SK-N-SH (cell line): ENCODE data around the gene PTCH2. TPM values are rescaled to one million over a fixed set of nuclear protein-coding genes. Genes with fewer than 3 reads are reported as not detected.

Experiments
- CTCF ChIA-PET: fragments of 300-600, 350-600 bp; formaldehyde crosslinking; extraction: SDS; loops from one replicate; lab custom pipeline; 2021; lab: Yijun Ruan, JAX
- POLR2A ChIA-PET: fragments of 350-600 bp; sonication (Branson Sonifier 250); formaldehyde crosslinking; extraction: SDS; loops from one replicate; lab custom pipeline; 2020; ENCODE audit warnings: antibody characterized with exemption, inconsistent platforms; lab: Yijun Ruan, JAX
- DNase-seq: peaks from one replicate; pipeline ENCODE4 v3.0.0; 2012
- H2AFZ ChIP-seq: fragments of 200-600 bp; sonication (generic); 2 replicates; pipeline ENCODE4 v1.8.1; 2016; ENCODE audit warnings: antibody characterized with exemption, mild to moderate bottlenecking, low read depth
- H3F3A ChIP-seq: fragments of 200-600 bp; sonication (generic); replicated peaks from 2 replicates; pipeline ENCODE3; 2016; ENCODE audit warnings: antibody characterized with exemption, mild to moderate bottlenecking; ENCODE audit not compliant: insufficient read depth
- H3K27ac ChIP-seq, 2 experiments: fragments of 200-500 bp in 1 of 2; fragments of 200-600 bp in 1 of 2; sonication (Bioruptor generic) in 1 of 2; sonication (generic), shearing (Covaris generic) in 1 of 2; 2 replicates each; pipeline versions ENCODE4 v1.5.1 to v1.6.1; 2014 to 2016; ENCODE audit warnings: low read depth in 2 of 2, inconsistent platforms in 1 of 2, low read length in 1 of 2, mild to moderate bottlenecking in 1 of 2, mixed read lengths in 1 of 2
- H3K27me3 ChIP-seq: fragments of 200-600 bp; sonication (generic), shearing (Covaris generic); 2 replicates; pipeline ENCODE4 v1.6.1; 2016; ENCODE audit warnings: mixed run types; ENCODE audit not compliant: insufficient read depth
- H3K36me3 ChIP-seq, 2 experiments: fragments of 200-500 bp in 1 of 2; fragments of 200-600 bp in 1 of 2; sonication (Bioruptor generic) in 1 of 2; sonication (generic) in 1 of 2; replicated peaks in 1 of 2; 2 replicates each; pipeline versions ENCODE3 to v1.5.1; 2014 to 2016; ENCODE audit warnings: low read length in 1 of 2, mild to moderate bottlenecking in 1 of 2; ENCODE audit not compliant: insufficient read depth in 2 of 2, control insufficient read depth in 1 of 2
- H3K4me1 ChIP-seq, 2 experiments: fragments of 200-500 bp in 1 of 2; fragments of 200-600 bp in 1 of 2; sonication (Bioruptor generic) in 1 of 2; sonication (generic), shearing (Covaris generic) in 1 of 2; 2 replicates each; pipeline versions ENCODE4 v1.5.1 to v1.6.1; 2014 to 2016; ENCODE audit warnings: low read depth in 1 of 2, low read length in 1 of 2, mixed run types in 1 of 2; ENCODE audit not compliant: insufficient read depth in 2 of 2, control insufficient read depth in 1 of 2
- H3K4me2 ChIP-seq: fragments of 200-600 bp; sonication (generic), shearing (Covaris generic); 2 replicates; pipeline ENCODE4 v1.6.1; 2017; ENCODE audit warnings: mixed run types
- H3K4me3 ChIP-seq, 2 experiments: fragments of 200-500 bp in 1 of 2; fragments of 200-600 bp in 1 of 2; sonication (Bioruptor generic) in 1 of 2; sonication (generic), shearing (Covaris generic) in 1 of 2; 2 replicates each; pipeline versions ENCODE4 v1.5.1 to v1.8.1; 2014 to 2016; ENCODE audit warnings: low read depth in 2 of 2, inconsistent platforms in 1 of 2, low read length in 1 of 2, mild to moderate bottlenecking in 1 of 2, mixed read lengths in 1 of 2, moderate library complexity in 1 of 2
- H3K79me2 ChIP-seq: fragments of 200-600 bp; sonication (generic); 2 replicates; pipeline ENCODE4 v1.8.1; 2017; ENCODE audit warnings: mild to moderate bottlenecking; ENCODE audit not compliant: insufficient read depth
- H3K9ac ChIP-seq: fragments of 200-600 bp; sonication (generic); 2 replicates; pipeline ENCODE4 v1.6.1; 2017; ENCODE audit warnings: mixed run types
- H3K9me2 ChIP-seq: fragments of 200-600 bp; sonication (generic); 2 replicates; pipeline ENCODE4 v1.6.1; 2017; ENCODE audit warnings: mixed run types
- H3K9me3 ChIP-seq: fragments of 200-600 bp; sonication (generic); 2 replicates; pipeline ENCODE4 v1.6.1; 2017; ENCODE audit warnings: mixed run types, mild to moderate bottlenecking, moderate library complexity
- H4K20me1 ChIP-seq: fragments of 200-600 bp; sonication (generic); 2 replicates; pipeline ENCODE4 v1.6.1; 2017; ENCODE audit warnings: mild to moderate bottlenecking, mixed run types; ENCODE audit not compliant: insufficient read depth
- CHD2 ChIP-seq: fragments of 150-350 bp; IDR thresholded peaks from 2 replicates; pipeline ENCODE4 v1.6.1; 2018; ENCODE audit warnings: low read length; ENCODE audit not compliant: partially characterized antibody
- EP300 ChIP-seq, 2 experiments: IDR thresholded peaks; 2 replicates each; pipeline versions ENCODE4 v1.4.0 to v1.6.1; 2012; ENCODE audit warnings: borderline replicate concordance in 1 of 2, low read depth in 1 of 2, low read length in 1 of 2
- FOSL2 ChIP-seq: IDR thresholded peaks from 2 replicates; pipeline ENCODE4 v1.4.0; 2012; ENCODE audit warnings: low read depth, mild to moderate bottlenecking, moderate library complexity, borderline replicate concordance
- FOXJ3 ChIP-seq: sonication (generic); formaldehyde crosslinking; IDR thresholded peaks from 2 replicates; pipeline ENCODE4 v1.5.1; 2020; ENCODE audit warnings: mild to moderate bottlenecking, missing genetic modification reagents
- GATA2 ChIP-seq: sonication (generic); formaldehyde crosslinking; IDR thresholded peaks from 2 replicates; pipeline ENCODE4 v1.5.0; 2020; ENCODE audit warnings: mild to moderate bottlenecking, missing genetic modification reagents
- IRF3 ChIP-seq: fragments of 150-350 bp; IDR thresholded peaks from 2 replicates; pipeline ENCODE4 v1.6.1; 2016; ENCODE audit warnings: mild to moderate bottlenecking, low read depth, low read length
- JUND ChIP-seq: IDR thresholded peaks from 2 replicates; pipeline ENCODE4 v1.4.0; 2012
- MEF2A ChIP-seq: IDR thresholded peaks from 2 replicates; pipeline ENCODE4 v1.4.0; 2012; ENCODE audit warnings: low read depth, borderline replicate concordance
- NFIC ChIP-seq: IDR thresholded peaks from 2 replicates; pipeline ENCODE4 v1.4.0; 2012; ENCODE audit warnings: borderline replicate concordance
- NRF1 ChIP-seq: IDR thresholded peaks from 2 replicates; pipeline ENCODE4 v1.6.1; 2012; ENCODE audit warnings: low read depth, mild to moderate bottlenecking, low read length
- PBX3 ChIP-seq: IDR thresholded peaks from 2 replicates; pipeline ENCODE4; 2012
- RFX5 ChIP-seq: IDR thresholded peaks from 2 replicates; pipeline ENCODE4 v1.6.1; 2012; ENCODE audit warnings: mild to moderate bottlenecking, improper control_type of control experiment, low read length
- SMC3 ChIP-seq: IDR thresholded peaks from 2 replicates; pipeline ENCODE4 v1.6.1; 2012; ENCODE audit warnings: low read depth, low read length, improper control_type of control experiment
- TAF1 ChIP-seq: IDR thresholded peaks from 2 replicates; pipeline ENCODE4 v1.6.1; 2012; ENCODE audit warnings: low read depth, mild to moderate bottlenecking, low read length, moderate library complexity, borderline replicate concordance
- TCF12 ChIP-seq: IDR thresholded peaks from 2 replicates; pipeline ENCODE4 v1.4.0; 2012
- USF1 ChIP-seq: IDR thresholded peaks from 2 replicates; pipeline ENCODE4 v1.4.0; 2012; ENCODE audit warnings: low read depth, borderline replicate concordance
- USF2 ChIP-seq: fragments of 150-350 bp; IDR thresholded peaks from 2 replicates; pipeline ENCODE4 v1.6.1; 2017; ENCODE audit warnings: antibody characterized with exemption, low read length, low read depth, borderline replicate concordance
- ZBTB33 ChIP-seq: IDR thresholded peaks from 2 replicates; pipeline ENCODE4 v1.4.0; 2012; ENCODE audit warnings: low read depth, borderline replicate concordance
- WGBS: methylation state at CpG from one replicate; pipeline ENCODE4 v1.1.6; 2017; ENCODE audit warnings: low lambda C conversion rate; 5-methylcytosine and 5-hydroxymethylcytosine counted together
- polyA plus RNA-seq, 3 experiments: library from polyadenylated mRNA; depleted of rRNA; stranded (reverse); fragments of >200 nt; gene quantifications; 2 replicates each; pipeline ENCODE4 v1.2.3, GENCODE V29; 2012

The PTCH2 gene
- polyA plus RNA-seq, 1 of the 3 experiments (the other 2 are of a cell fraction), result 1.2 TPM

GRCh38 chr1:44819608-44820327 is 23.3 kb downstream of the PTCH2 start (continued):
- TF ChIP-seq ZBTB33 (peak; percentile 82), JUND (peak; percentile 61), MEF2A (peak; percentile 37; the same call in 1 of the 2 replicates), FOXJ3 (CRISPR knock-in tag) (no peak), IRF3 (no peak), USF2 (no peak), EP300 (IDR thresholded peaks at IDR 0.05; ENCODE audit: borderline replicate concordance in 1 of 2, low read depth in 1 of 2, low read length in 1 of 2) (peak in 1 of 2 experiments; percentile 60; a peak in 1 of 4 replicates), USF1 (no peak), NRF1 (no peak)

GRCh38 chr1:44819196-44819607 is 23.9 kb downstream of the PTCH2 start:
- peaks cover 5 to 8% of the 10 kb centered on the region in 2 experiments; a peak in 1 of 4 replicates for H3K4me1 ChIP-seq
- peaks cover 8 to 25% of the 10 kb centered on the region in 2 experiments for H3K36me3 ChIP-seq
- no peak overlapping the region for H2AFZ ChIP-seq
- no peaks in the 10 kb centered on the region for H3K9me3 ChIP-seq
- DNase-seq, result no peak
- H3K27me3 ChIP-seq, result no peaks in the 10 kb centered on the region
- H3K79me2 ChIP-seq, result no peaks in the 10 kb centered on the region
- H3K27ac ChIP-seq, result peak overlapping the region; percentile 76 to 95
- peaks cover 64% of the 10 kb centered on the region for H3F3A ChIP-seq
- TF ChIP-seq USF2 (no peak), SMC3 (no peak), ZBTB33 (no peak), PBX3 (no peak), GATA2 (CRISPR knock-in tag) (no peak), EP300 (IDR thresholded peaks at IDR 0.05; ENCODE audit: borderline replicate concordance in 1 of 2, low read depth in 1 of 2, low read length in 1 of 2) (no peak), TAF1 (no peak), TCF12 (no peak), FOSL2 (no peak; the same call in 1 of the 2 replicates), RFX5 (no peak), NFIC (no peak), CHD2 (no peak)
- H3K4me3 ChIP-seq, result peak overlapping the region; percentile 21 to 45
- ChIA-PET POLR2A (interaction anchor here (0.6 to 3.2 kb wide), 10 partner anchors 9 to 1415 kb away, joined by 3 to 15 read pairs (median 4); partner anchors contain the start of genes BTBD19, DYNLT4, HECTD3 and PLK3), CTCF (interaction anchor here (0.6 to 2.3 kb wide), 4 partner anchors 17 to 101 kb away, joined by 3 to 7 read pairs (median 4); no protein-coding TSS in a partner anchor)
- H3K9ac ChIP-seq, result peak overlapping the region; percentile 69
- H4K20me1 ChIP-seq, result no peaks in the 10 kb centered on the region
- H3K9me2 ChIP-seq, result no peaks in the 10 kb centered on the region
- 17% methylated on average over 13 of the region's 13 CpGs for WGBS
- peak overlapping the region; percentile 45 for H3K4me2 ChIP-seq
